HUDEP-2 (cell line): ENCODE results near the gene TM4SF18.
A peak's percentile ranks its signal among the peaks of the same experiment; 100 is the strongest.

ENCODE experiments used
- DNase-seq, 76 experiments: peaks; one replicate each; lab custom pipeline; 2025; ENCODE audit not compliant: unreplicated experiment in 76 of 76; lab: John Stamatoyannopoulos, UW

The TM4SF18 gene

DNA sequence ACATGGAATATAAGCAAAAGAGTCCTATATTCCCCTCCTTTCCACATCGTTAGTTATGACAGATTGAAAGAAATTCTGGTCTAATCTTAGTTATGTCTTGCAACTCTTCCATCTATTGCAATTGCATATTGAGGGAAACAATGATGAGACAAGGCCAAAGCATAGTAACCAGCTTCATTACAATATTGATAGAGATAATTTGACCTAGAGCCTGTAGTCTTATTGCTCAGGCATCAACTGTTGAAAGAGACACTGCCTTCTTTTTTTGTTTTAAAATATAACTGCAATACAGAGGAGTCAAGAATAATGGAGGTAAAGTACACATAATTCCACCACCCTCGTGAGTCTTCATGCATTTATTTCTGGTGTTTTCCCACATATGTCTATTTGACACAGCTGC, 2.0 kb downstream of the TM4SF18 start:
- no peak for DNase-seq

DNA sequence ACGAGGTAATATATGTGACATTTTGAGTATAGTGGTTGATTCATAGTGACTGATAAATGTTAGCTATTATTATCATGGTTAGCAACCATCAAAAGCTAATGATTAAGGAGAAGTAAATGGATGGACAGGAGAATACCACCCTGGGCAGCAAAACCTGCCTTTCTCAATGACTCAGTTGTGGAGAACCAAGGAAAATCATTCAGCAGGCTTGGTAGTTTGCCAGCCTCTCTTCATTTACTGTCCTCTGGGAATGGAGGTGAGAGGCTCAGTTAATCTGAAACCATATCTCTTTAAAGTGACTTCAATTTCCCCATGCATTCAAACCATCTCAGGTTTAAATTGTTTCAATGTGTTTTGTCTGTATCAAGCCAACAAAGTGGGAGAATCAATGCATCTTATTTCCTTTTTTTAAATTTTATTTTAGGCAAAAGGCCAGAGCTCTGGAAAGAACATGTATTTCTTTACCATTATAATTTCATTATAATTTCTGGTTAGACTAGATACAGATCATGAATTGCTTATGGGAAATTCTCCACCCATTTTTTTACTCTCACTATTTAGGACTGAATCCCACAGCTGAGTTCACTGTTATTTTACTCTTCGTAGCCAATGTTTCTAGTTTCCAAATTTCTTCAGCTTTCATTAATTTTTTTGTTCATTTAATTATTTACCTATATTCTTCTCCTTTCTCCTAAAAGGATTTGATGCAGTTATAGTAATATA, 2.7 kb downstream of the TM4SF18 start:
- DNase-seq = no peak

DNA sequence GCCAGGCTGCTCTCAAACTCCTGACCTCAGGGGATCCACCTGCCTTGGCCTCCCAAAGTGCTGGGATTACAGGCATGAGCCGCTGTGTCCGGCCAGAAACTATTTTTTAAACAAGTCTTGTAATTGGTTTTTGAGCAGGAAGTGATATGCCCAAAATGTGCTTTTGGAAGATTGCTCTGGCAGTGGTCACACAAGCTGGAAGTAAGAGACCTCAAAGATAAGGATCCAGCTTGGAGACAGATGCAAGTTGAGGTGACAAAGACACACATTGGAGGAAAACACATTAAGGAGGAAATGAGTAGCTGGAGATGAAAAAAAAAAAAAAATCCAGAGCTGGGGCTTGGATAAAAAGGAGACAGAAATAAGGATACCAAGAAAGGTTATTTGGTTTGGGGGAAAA, 6.3 kb downstream of the TM4SF18 start:
- DNase-seq = no peak

GRCh38 chr3:149325581-149325980, 7.9 kb downstream of the TM4SF18 start:
- no peak for DNase-seq

GRCh38 chr3:149324332-149324731, 9.1 kb downstream of the TM4SF18 start:
- no peak for DNase-seq

- no peak for DNase-seq
Observed at GRCh38 chr3:149321640-149322039, 11.8 kb downstream of the TM4SF18 start.

GRCh38 chr3:149321136-149321535, 12.3 kb downstream of the TM4SF18 start:
- no peak for DNase-seq

DNA sequence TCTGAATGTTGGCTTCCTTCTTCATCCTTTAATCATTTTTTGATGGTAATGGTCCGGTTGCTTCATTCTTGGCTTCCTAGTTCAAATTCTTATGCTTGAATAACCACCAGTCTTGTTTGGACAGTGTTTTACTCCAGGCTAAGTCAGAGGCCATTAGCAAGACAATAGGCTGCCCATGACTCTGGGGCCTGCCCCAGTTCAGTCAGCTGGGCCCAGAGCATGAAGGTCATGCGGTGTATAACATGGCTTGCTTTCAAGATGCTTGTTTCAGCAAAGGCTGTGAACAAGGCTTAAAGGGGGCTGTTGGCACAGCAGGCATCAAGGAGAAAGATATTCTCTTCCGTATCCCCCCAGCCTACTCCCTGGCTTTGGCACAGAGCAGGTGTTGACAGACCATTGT, 13.7 kb downstream of the TM4SF18 start:
- DNase-seq = no peak

DNA sequence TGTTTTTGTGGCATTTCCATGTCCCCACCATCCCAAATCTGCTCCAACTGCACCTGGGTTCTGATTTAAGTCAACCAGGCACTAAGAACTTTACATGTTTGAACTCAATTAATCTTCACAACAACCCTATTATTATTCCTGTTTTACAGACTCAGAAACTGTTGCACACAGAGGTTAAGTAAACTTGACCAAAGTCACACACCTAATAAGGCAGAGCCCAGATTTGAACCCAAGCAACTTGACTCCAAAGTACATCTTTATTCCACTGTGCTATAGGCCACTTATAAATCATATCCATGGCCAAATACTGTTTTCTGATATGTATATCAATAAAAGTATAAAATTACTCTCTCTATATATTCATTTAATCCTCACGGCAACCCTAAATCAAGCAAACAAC, 16.4 kb downstream of the TM4SF18 start:
- DNase-seq = no peak

DNA sequence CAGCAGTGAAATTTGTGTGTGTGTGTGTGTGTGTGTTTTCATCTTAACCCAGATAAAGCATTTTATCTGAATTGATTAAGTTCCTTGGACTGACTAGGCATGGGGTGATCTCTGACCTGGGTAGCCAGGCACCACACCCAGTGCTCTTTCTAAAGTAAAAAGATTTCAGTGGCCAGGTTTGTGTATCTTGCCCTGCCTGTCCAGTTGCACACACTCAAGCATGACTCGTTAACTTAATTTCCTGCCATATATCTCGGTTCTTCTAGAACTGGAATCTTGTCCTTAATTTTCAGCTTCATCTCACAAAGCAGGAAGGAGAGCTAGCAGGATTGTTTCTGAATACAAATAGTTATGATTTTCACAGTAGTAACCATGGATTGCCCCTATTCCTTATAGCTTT, 17.0 kb downstream of the TM4SF18 start:
- DNase-seq = no peak

DNA sequence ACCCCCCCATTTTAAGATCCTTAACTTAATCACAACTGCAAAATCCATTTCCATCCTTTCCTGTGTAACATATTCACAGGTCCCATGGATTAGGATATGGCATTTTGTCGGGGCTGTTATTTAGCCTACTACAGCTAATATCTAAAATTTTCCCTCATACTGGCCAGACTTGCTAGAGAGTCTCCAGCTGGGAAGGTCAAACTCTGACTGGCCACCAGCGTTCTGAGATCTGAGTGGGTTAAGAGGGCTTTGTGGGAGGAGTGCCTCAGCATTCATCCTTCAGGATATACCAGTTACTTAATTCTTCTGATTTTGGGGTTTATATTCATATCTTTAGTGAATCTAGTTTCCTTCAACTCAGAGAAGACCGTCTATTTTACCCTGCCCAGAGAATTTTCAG, 17.7 kb downstream of the TM4SF18 start:
- no peak for DNase-seq

DNA sequence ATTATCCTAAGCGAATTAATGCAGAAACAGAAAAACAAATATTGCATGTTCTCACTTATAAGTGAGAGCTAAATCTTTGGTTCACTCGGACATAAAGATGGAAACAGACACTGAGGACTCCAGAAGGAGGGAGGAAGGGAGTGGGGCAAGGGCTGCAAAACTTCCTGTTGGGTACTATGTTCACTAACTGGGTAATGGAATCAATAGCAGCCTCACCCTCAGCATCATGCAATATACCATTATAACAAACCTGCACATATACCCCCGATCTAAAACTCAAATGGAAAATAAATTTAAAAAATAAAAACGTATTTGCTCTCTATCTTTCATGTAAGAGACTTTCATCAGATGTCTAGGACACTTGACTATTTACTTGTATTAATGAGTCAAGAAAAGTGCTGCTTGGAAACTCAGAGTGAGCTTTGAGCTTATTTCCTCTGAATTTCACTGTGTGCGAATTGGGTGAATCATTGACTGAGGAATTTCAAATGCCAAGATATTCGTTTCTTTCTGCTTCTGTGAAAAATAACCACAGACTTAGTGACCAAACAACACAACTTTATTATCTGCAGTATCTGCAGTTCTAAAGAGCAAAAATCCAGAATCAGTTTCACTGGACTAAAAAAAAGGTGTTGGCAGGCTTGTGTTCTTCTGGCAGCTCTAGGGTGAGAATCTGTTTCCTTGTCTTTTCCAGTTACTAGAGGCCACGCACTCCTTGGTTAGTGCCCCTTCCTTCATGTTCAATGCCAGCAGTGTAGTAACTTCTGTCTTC, 18.4 kb downstream of the TM4SF18 start:
- no peak for DNase-seq

DNA sequence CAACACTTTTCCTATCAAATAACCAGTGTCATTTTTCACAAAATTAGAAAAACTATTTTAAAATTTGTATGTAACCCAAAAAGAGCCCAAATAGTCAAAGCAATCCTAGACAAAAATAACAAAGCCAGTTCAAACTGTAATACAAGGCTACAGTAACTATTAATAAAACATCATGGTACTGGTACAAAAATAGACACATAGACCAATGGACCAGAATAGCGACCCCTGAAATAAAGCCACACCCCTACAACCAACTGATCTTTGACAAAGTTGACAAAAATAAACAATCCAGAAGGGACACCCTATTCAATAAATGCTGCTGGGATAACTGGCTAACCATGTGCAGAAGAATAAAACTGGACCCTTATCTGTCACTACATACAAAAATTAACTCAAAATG, 19.9 kb downstream of the TM4SF18 start:
- no peak for DNase-seq

- DNase-seq = no peak
Observed at GRCh38 chr3:149310796-149311534, 22.5 kb downstream of the TM4SF18 start.

DNA sequence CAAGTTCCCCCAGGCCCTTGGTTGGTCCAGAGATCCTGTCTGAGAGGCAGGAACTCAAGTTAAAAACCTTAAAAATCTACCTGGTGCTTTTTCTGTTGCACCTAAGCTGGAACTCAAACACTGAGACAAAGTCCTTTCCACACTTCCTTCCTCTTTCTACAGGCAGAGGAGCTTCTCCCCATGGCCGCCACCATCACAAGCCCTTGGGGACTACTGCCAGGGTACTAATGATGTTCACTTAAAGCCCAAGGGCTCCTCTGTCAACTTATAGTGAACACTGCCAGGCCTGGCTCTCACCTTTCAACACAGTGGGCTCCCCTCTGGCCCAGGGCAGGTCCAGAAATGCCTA, 26.0 kb downstream of the TM4SF18 start:
- DNase-seq = no peak

DNA sequence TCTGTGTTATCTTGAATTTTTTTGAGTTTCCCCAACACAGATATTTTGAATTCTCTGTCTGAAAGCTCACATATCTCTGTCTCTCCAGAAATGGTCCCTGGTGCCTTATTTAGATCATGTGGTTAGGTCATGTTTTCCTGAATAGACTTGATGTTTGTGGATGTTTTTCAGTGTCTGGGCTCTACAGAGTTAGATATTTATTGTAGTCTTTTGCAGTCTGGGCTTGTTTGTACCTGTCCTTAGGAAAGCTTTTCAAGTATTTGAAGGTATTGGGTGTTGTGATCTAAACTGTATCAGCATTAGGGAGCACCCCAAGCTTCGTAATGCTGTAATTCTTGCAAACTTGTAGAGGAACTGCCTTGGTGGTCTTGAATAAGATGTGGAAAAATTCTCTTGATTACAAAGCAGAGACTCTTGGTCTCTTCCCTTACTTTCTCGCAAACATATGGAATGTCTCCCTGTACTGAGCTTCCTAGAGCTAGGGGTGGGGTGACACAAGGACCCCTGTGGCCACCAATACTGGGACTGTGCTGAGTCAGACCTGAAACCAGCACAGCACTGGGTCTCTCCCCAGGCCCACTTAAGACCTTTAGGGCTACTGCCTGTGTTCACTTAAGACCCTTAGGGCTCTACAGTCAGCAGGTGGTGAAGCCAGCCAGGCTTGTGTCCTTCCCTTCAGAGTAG, 26.5 kb downstream of the TM4SF18 start:
- DNase-seq = no peak

- DNase-seq = no peak
Observed at GRCh38 chr3:149305376-149305775, 28.1 kb downstream of the TM4SF18 start.

DNA sequence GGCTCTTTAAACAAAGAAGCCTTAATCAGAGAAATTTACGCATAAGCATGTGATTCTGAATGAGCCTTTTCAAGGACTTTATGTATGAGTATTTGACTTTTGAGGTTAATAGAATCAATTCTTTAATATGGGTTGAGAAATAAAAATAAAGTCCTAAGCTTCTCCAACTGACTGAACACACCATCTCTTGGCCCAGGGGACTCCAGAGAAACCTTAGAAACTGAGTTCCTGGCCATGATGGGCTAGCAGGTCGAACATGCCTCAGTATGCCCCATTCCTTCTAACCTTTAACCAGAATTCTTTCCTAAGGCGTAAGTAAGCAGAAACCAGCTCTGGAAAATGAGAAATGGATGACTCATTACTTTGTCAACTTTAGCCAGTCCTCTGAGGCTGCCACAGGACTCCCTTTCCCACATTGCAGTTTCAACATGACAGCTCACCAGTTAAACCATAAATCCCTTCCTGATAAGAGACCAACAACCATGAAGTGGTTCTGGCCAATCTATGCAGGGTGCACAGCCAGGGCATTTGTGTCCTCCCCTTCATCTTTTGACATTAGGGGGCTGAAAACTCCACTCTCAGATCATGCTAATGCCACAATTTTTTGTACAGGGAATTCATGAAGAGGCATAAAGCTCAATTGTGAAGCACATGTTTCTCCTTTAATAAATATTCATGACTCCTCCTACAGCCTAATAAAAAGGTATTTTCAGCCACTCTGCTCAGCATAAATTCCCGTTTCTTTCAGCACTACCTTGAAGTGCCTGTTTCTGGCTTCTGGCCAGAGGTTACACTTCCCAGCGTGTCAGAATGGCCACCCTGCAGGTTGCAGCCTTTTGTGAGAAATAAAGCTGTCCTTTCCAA, 33.3 kb downstream of the TM4SF18 start:
- peak in 6 of 76 experiments; percentile 4 to 28 (median 19) for DNase-seq

DNA sequence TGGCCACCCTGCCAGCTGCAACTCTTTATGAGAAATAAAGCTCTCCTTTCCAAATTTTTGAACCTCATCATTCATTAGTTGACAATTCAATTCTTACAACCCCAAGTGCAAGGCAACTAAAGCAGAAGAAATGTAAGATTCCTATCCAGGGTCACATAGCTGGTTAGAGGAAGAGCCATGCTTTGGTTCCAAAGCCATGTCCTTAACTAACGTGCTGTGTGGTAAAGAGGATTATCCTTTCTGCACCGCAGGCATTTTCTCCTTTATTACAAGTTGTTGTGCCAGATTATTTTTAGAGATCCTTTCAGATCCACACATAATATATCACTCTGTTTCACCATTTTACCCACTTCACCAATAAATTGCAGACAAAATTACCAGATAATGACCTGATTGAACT, 36.5 kb downstream of the TM4SF18 start:
- DNase-seq = no peak

GRCh38 chr3:149292666-149293065, 40.8 kb downstream of the TM4SF18 start:
- no peak for DNase-seq
